ENCODE measurements around the gene ZC3H11A. TPM values are rescaled to one million over a fixed set of nuclear protein-coding genes. Genes with fewer than 3 reads are reported as not detected.

Gene ZC3H11A
- total and polyA plus RNA-seq, 2 of the 13 experiments (the other 11 are each of a cell fraction or from before 2014, with no cell fraction given), result 56.9 to 59.7 TPM

DNA sequence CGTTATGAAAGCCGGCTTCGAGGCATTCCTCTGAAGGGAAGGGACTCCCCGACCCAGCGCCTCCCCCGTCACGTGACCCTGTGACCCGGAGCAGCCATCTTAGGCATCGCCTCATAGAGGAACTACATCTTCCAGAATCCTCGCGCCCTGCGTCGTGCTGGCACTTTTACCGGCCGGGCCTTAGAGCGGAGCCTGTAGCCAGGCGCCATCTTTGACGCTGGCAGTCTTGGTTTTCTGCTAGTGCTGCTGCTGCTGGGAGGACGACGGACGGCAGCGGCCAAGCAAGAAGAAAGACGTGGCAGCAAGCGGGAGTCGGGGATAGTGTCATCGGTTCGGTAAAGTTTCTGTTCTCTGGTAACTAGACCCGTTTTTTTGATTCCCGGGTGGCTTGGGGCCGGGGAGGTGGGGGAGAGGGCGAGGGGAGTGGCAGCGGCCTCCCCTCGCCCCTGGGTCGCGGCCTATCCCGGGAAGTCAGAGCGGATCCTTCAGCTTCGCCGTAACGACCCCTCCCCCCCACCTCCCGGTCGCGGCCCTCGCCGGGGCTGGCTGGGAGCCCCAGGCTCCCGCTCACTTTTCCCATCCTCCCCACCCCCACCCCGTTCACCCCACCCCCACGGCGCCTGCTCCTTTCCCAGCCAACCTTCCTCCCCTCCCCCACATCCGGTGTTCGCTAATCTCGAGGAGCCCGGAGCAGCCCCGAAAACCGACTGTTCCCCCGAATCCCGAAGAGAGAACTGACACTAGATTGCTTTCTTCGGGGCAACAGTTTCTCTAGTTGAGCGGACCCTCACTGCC, at the start of gene ZC3H11A, which contains the start of gene ZBED6 (continued):
- TF ChIP-seq, protein P1, sequence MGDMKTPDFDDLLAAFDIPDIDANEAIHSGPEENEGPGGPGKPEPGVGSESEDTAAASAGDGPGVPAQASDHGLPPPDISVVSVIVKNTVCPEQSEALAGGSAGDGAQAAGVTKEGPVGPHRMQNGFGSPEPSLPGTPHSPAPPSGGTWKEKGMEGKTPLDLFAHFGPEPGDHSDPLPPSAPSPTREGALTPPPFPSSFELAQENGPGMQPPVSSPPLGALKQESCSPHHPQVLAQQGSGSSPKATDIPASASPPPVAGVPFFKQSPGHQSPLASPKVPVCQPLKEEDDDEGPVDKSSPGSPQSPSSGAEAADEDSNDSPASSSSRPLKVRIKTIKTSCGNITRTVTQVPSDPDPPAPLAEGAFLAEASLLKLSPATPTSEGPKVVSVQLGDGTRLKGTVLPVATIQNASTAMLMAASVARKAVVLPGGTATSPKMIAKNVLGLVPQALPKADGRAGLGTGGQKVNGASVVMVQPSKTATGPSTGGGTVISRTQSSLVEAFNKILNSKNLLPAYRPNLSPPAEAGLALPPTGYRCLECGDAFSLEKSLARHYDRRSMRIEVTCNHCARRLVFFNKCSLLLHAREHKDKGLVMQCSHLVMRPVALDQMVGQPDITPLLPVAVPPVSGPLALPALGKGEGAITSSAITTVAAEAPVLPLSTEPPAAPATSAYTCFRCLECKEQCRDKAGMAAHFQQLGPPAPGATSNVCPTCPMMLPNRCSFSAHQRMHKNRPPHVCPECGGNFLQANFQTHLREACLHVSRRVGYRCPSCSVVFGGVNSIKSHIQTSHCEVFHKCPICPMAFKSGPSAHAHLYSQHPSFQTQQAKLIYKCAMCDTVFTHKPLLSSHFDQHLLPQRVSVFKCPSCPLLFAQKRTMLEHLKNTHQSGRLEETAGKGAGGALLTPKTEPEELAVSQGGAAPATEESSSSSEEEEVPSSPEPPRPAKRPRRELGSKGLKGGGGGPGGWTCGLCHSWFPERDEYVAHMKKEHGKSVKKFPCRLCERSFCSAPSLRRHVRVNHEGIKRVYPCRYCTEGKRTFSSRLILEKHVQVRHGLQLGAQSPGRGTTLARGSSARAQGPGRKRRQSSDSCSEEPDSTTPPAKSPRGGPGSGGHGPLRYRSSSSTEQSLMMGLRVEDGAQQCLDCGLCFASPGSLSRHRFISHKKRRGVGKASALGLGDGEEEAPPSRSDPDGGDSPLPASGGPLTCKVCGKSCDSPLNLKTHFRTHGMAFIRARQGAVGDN (CRISPR knock-in tag; IDR thresholded peaks at IDR 0.05), result peak; percentile 93
- no peak for TF ChIP-seq PRDM4 (CRISPR knock-in tag; IDR thresholded peaks at IDR 0.05; ENCODE audit: borderline replicate concordance)
- TF ChIP-seq ZNF230 (CRISPR knock-in tag; IDR thresholded peaks at IDR 0.05), result no peak
- TF ChIP-seq HMG20B (CRISPR knock-in tag; conservative IDR thresholded peaks at IDR 0.05), result 0 out of 2 replicates have a peak, but pooled peaks have one; percentile 25
- TF ChIP-seq CHD2 (IDR thresholded peaks at IDR 0.05; ENCODE audit: low read depth, low read length), result 0 out of 2 replicates have a peak, but pooled peaks have one; percentile 11
- TF ChIP-seq DBP (CRISPR knock-in tag; IDR thresholded peaks at IDR 0.05; ENCODE audit: not compliant biosample characterization), result no peak
- TF ChIP-seq KDM4B (CRISPR knock-in tag; IDR thresholded peaks at IDR 0.05), result no peak
- TF ChIP-seq CHD4 (IDR thresholded peaks at IDR 0.05; ENCODE audit: borderline replicate concordance, low read length), result no peak
- no peak for TF ChIP-seq FOXJ3 (CRISPR knock-in tag; IDR thresholded peaks at IDR 0.05; ENCODE audit: borderline replicate concordance)
- no peak for TF ChIP-seq ZNF616 (CRISPR knock-in tag; IDR thresholded peaks at IDR 0.05; ENCODE audit: low read depth)
- no peak for TF ChIP-seq ZNF20 (CRISPR knock-in tag; IDR thresholded peaks at IDR 0.05)
- no peak for TF ChIP-seq BRCA1 (CRISPR knock-in tag; IDR thresholded peaks at IDR 0.05)
- TF ChIP-seq ZBTB7B (CRISPR knock-in tag; IDR thresholded peaks at IDR 0.05), result peak; percentile 40; the same call in 1 of the 2 replicates
- TF ChIP-seq ATAD3A (CRISPR knock-in tag; IDR thresholded peaks at IDR 0.05), result no peak
- peak; percentile 69; the same call in 1 of the 2 replicates for TF ChIP-seq NFATC3 (CRISPR knock-in tag; IDR thresholded peaks at IDR 0.05)
- no peak for TF ChIP-seq ZNF441 (CRISPR knock-in tag; IDR thresholded peaks at IDR 0.05; ENCODE audit: borderline replicate concordance)
- no peak for TF ChIP-seq ARNT2 (CRISPR knock-in tag; IDR thresholded peaks at IDR 0.05; ENCODE audit: low read depth)
- TF ChIP-seq SMAD9 (CRISPR knock-in tag; IDR thresholded peaks at IDR 0.05), result no peak
- peak; percentile 75 for TF ChIP-seq RBFOX2 (IDR thresholded peaks at IDR 0.05; ENCODE audit: low read depth, low read length)
- TF ChIP-seq, protein P2, sequence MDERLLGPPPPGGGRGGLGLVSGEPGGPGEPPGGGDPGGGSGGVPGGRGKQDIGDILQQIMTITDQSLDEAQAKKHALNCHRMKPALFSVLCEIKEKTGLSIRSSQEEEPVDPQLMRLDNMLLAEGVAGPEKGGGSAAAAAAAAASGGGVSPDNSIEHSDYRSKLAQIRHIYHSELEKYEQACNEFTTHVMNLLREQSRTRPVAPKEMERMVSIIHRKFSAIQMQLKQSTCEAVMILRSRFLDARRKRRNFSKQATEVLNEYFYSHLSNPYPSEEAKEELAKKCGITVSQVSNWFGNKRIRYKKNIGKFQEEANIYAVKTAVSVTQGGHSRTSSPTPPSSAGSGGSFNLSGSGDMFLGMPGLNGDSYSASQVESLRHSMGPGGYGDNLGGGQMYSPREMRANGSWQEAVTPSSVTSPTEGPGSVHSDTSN (CRISPR knock-in tag; IDR thresholded peaks at IDR 0.05), result no peak
- TF ChIP-seq GABPA (IDR thresholded peaks at IDR 0.05; ENCODE audit: low read depth, low read length), result peak; percentile 33
- peak; percentile 85 for TF ChIP-seq GABPA (CRISPR knock-in tag; IDR thresholded peaks at IDR 0.05; ENCODE audit: low read depth)
- peak; percentile 54 for TF ChIP-seq MED1 (CRISPR knock-in tag; IDR thresholded peaks at IDR 0.05)
